SK-N-SH (cell line): ENCODE results near the gene JPH2. TPM values are rescaled to one million over a fixed set of nuclear protein-coding genes. Genes with fewer than 3 reads are reported as not detected.

Source experiments
- CTCF ChIA-PET: fragments of 300-600, 350-600 bp; formaldehyde crosslinking; extraction: SDS; loops from one replicate; lab custom pipeline; 2021; lab: Yijun Ruan, JAX
- POLR2A ChIA-PET: fragments of 350-600 bp; sonication (Branson Sonifier 250); formaldehyde crosslinking; extraction: SDS; loops from one replicate; lab custom pipeline; 2020; ENCODE audit warnings: antibody characterized with exemption, inconsistent platforms; lab: Yijun Ruan, JAX
- DNase-seq: peaks from one replicate; pipeline ENCODE4 v3.0.0; 2012
- H2AFZ ChIP-seq: fragments of 200-600 bp; sonication (generic); 2 replicates; pipeline ENCODE4 v1.8.1; 2016; ENCODE audit warnings: antibody characterized with exemption, mild to moderate bottlenecking, low read depth
- H3F3A ChIP-seq: fragments of 200-600 bp; sonication (generic); replicated peaks from 2 replicates; pipeline ENCODE3; 2016; ENCODE audit warnings: antibody characterized with exemption, mild to moderate bottlenecking; ENCODE audit not compliant: insufficient read depth
- H3K27ac ChIP-seq, 2 experiments: fragments of 200-500 bp in 1 of 2; fragments of 200-600 bp in 1 of 2; sonication (Bioruptor generic) in 1 of 2; sonication (generic), shearing (Covaris generic) in 1 of 2; 2 replicates each; pipeline versions ENCODE4 v1.5.1 to v1.6.1; 2014 to 2016; ENCODE audit warnings: low read depth in 2 of 2, inconsistent platforms in 1 of 2, low read length in 1 of 2, mild to moderate bottlenecking in 1 of 2, mixed read lengths in 1 of 2
- H3K27me3 ChIP-seq: fragments of 200-600 bp; sonication (generic), shearing (Covaris generic); 2 replicates; pipeline ENCODE4 v1.6.1; 2016; ENCODE audit warnings: mixed run types; ENCODE audit not compliant: insufficient read depth
- H3K36me3 ChIP-seq, 2 experiments: fragments of 200-500 bp in 1 of 2; fragments of 200-600 bp in 1 of 2; sonication (Bioruptor generic) in 1 of 2; sonication (generic) in 1 of 2; replicated peaks in 1 of 2; 2 replicates each; pipeline versions ENCODE3 to v1.5.1; 2014 to 2016; ENCODE audit warnings: low read length in 1 of 2, mild to moderate bottlenecking in 1 of 2; ENCODE audit not compliant: insufficient read depth in 2 of 2, control insufficient read depth in 1 of 2
- H3K4me1 ChIP-seq, 2 experiments: fragments of 200-500 bp in 1 of 2; fragments of 200-600 bp in 1 of 2; sonication (Bioruptor generic) in 1 of 2; sonication (generic), shearing (Covaris generic) in 1 of 2; 2 replicates each; pipeline versions ENCODE4 v1.5.1 to v1.6.1; 2014 to 2016; ENCODE audit warnings: low read depth in 1 of 2, low read length in 1 of 2, mixed run types in 1 of 2; ENCODE audit not compliant: insufficient read depth in 2 of 2, control insufficient read depth in 1 of 2
- H3K4me2 ChIP-seq: fragments of 200-600 bp; sonication (generic), shearing (Covaris generic); 2 replicates; pipeline ENCODE4 v1.6.1; 2017; ENCODE audit warnings: mixed run types
- H3K4me3 ChIP-seq, 2 experiments: fragments of 200-500 bp in 1 of 2; fragments of 200-600 bp in 1 of 2; sonication (Bioruptor generic) in 1 of 2; sonication (generic), shearing (Covaris generic) in 1 of 2; 2 replicates each; pipeline versions ENCODE4 v1.5.1 to v1.8.1; 2014 to 2016; ENCODE audit warnings: low read depth in 2 of 2, inconsistent platforms in 1 of 2, low read length in 1 of 2, mild to moderate bottlenecking in 1 of 2, mixed read lengths in 1 of 2, moderate library complexity in 1 of 2
- H3K79me2 ChIP-seq: fragments of 200-600 bp; sonication (generic); 2 replicates; pipeline ENCODE4 v1.8.1; 2017; ENCODE audit warnings: mild to moderate bottlenecking; ENCODE audit not compliant: insufficient read depth
- H3K9ac ChIP-seq: fragments of 200-600 bp; sonication (generic); 2 replicates; pipeline ENCODE4 v1.6.1; 2017; ENCODE audit warnings: mixed run types
- H3K9me2 ChIP-seq: fragments of 200-600 bp; sonication (generic); 2 replicates; pipeline ENCODE4 v1.6.1; 2017; ENCODE audit warnings: mixed run types
- H3K9me3 ChIP-seq: fragments of 200-600 bp; sonication (generic); 2 replicates; pipeline ENCODE4 v1.6.1; 2017; ENCODE audit warnings: mixed run types, mild to moderate bottlenecking, moderate library complexity
- H4K20me1 ChIP-seq: fragments of 200-600 bp; sonication (generic); 2 replicates; pipeline ENCODE4 v1.6.1; 2017; ENCODE audit warnings: mild to moderate bottlenecking, mixed run types; ENCODE audit not compliant: insufficient read depth
- CTCF ChIP-seq: fragments of 200-600 bp; sonication (generic); IDR thresholded peaks from 2 replicates; pipeline ENCODE4 v1.6.1; 2017; ENCODE audit warnings: antibody characterized with exemption, mild to moderate bottlenecking, moderate library complexity
- EP300 ChIP-seq, 2 experiments: IDR thresholded peaks; 2 replicates each; pipeline versions ENCODE4 v1.4.0 to v1.6.1; 2012; ENCODE audit warnings: borderline replicate concordance in 1 of 2, low read depth in 1 of 2, low read length in 1 of 2
- FOSL2 ChIP-seq: IDR thresholded peaks from 2 replicates; pipeline ENCODE4 v1.4.0; 2012; ENCODE audit warnings: low read depth, mild to moderate bottlenecking, moderate library complexity, borderline replicate concordance
- GABPA ChIP-seq: IDR thresholded peaks from 2 replicates; pipeline ENCODE4 v1.4.0; 2012; ENCODE audit warnings: low read depth, mild to moderate bottlenecking
- IRF3 ChIP-seq: fragments of 150-350 bp; IDR thresholded peaks from 2 replicates; pipeline ENCODE4 v1.6.1; 2016; ENCODE audit warnings: mild to moderate bottlenecking, low read depth, low read length
- JUND ChIP-seq: IDR thresholded peaks from 2 replicates; pipeline ENCODE4 v1.4.0; 2012
- MEF2A ChIP-seq: IDR thresholded peaks from 2 replicates; pipeline ENCODE4 v1.4.0; 2012; ENCODE audit warnings: low read depth, borderline replicate concordance
- NRF1 ChIP-seq: IDR thresholded peaks from 2 replicates; pipeline ENCODE4 v1.6.1; 2012; ENCODE audit warnings: low read depth, mild to moderate bottlenecking, low read length
- PBX3 ChIP-seq: IDR thresholded peaks from 2 replicates; pipeline ENCODE4; 2012
- POLR2AphosphoS5 ChIP-seq: IDR thresholded peaks from 2 replicates; pipeline ENCODE4 v1.6.1; 2012; ENCODE audit warnings: low read depth, low read length
- RAD21 ChIP-seq: IDR thresholded peaks from 2 replicates; pipeline ENCODE4 v1.6.1; 2012; ENCODE audit warnings: mild to moderate bottlenecking, low read length
- REST ChIP-seq: IDR thresholded peaks from 2 replicates; pipeline ENCODE4 v1.6.1; 2012; ENCODE audit warnings: mild to moderate bottlenecking, low read depth, low read length, moderate library complexity
- SIN3A ChIP-seq: IDR thresholded peaks from 2 replicates; pipeline ENCODE4 v1.6.1; 2012; ENCODE audit warnings: low read depth, mild to moderate bottlenecking, low read length, moderate library complexity, borderline replicate concordance
- TAF1 ChIP-seq: IDR thresholded peaks from 2 replicates; pipeline ENCODE4 v1.6.1; 2012; ENCODE audit warnings: low read depth, mild to moderate bottlenecking, low read length, moderate library complexity, borderline replicate concordance
- TEAD4 ChIP-seq: IDR thresholded peaks from 2 replicates; pipeline ENCODE4 v1.4.0; 2012; ENCODE audit warnings: mild to moderate bottlenecking, borderline replicate concordance; ENCODE audit not compliant: insufficient read depth
- USF2 ChIP-seq: fragments of 150-350 bp; IDR thresholded peaks from 2 replicates; pipeline ENCODE4 v1.6.1; 2017; ENCODE audit warnings: antibody characterized with exemption, low read length, low read depth, borderline replicate concordance
- YY1 ChIP-seq: IDR thresholded peaks from 2 replicates; pipeline ENCODE4 v1.4.0; 2012; ENCODE audit warnings: low read depth, mild to moderate bottlenecking
- ZBTB33 ChIP-seq: IDR thresholded peaks from 2 replicates; pipeline ENCODE4 v1.4.0; 2012; ENCODE audit warnings: low read depth, borderline replicate concordance
- WGBS: methylation state at CpG from one replicate; pipeline ENCODE4 v1.1.6; 2017; ENCODE audit warnings: low lambda C conversion rate; 5-methylcytosine and 5-hydroxymethylcytosine counted together
- polyA plus RNA-seq, 3 experiments: library from polyadenylated mRNA; depleted of rRNA; stranded (reverse); fragments of >200 nt; gene quantifications; 2 replicates each; pipeline ENCODE4 v1.2.3, GENCODE V29; 2012

The JPH2 gene
- polyA plus RNA-seq, 1 of the 3 experiments (the other 2 are of a cell fraction) = 0.67 TPM

GRCh38 chr20:44067650-44068081 lies 119.3 kb downstream of the JPH2 start:
- peaks cover 0 to 3% of the 10 kb centered on the region in 2 experiments; a peak in 1 of 4 replicates for H3K4me1 ChIP-seq
- no peaks in the 10 kb centered on the region for H3K9me3 ChIP-seq
- ChIA-PET POLR2A (no interaction called here), CTCF (interaction anchor here (0.9 to 1.6 kb wide), 3 partner anchors 10 to 318 kb away, joined by 3 to 7 read pairs (median 5); no protein-coding TSS in a partner anchor)
- H3K79me2 ChIP-seq = no peaks in the 10 kb centered on the region
- DNase-seq = no peak
- no peak overlapping the region for H3K27ac ChIP-seq
- no peaks in the 10 kb centered on the region for H3F3A ChIP-seq
- no peak overlapping the region for H2AFZ ChIP-seq
- TF ChIP-seq REST (no peak), USF2 (no peak), JUND (no peak), MEF2A (no peak), ZBTB33 (no peak), GABPA (no peak), TAF1 (no peak), TEAD4 (no peak), EP300 (IDR thresholded peaks at IDR 0.05; ENCODE audit: borderline replicate concordance in 1 of 2, low read depth in 1 of 2, low read length in 1 of 2) (no peak), POLR2AphosphoS5 (no peak), PBX3 (no peak), RAD21 (no peak), SIN3A (no peak), IRF3 (no peak), FOSL2 (no peak), YY1 (no peak), CTCF (no peak), NRF1 (no peak)
- no peaks in the 10 kb centered on the region for H3K36me3 ChIP-seq
- no peaks in the 10 kb centered on the region for H3K9me2 ChIP-seq
- no peak overlapping the region for H3K4me3 ChIP-seq
- no peaks in the 10 kb centered on the region for H4K20me1 ChIP-seq
- H3K4me2 ChIP-seq = no peak overlapping the region
- H3K27me3 ChIP-seq = no peaks in the 10 kb centered on the region
- H3K9ac ChIP-seq = no peak overlapping the region
- 98% methylated on average over 13 of the region's 15 CpGs for WGBS
